ENCODE measurements around the gene CD5L. TPM values are rescaled to one million over a fixed set of nuclear protein-coding genes. Genes with fewer than 3 reads are reported as not detected.

The CD5L gene
- total and polyA plus RNA-seq, 4 donors, result 7.9 to 124 (median 35.4) TPM

GRCh38 chr1:157784801-157785200 lies 56.8 kb downstream of the CD5L start:
- WGBS, result 68% methylated on average over 3 of the region's 3 CpGs
- DNase-seq (ENCODE audit: low spot score), result no peak
- Histone ChIP-seq H3K9me3 (ENCODE audit: control insufficient read depth in 4 of 4, low read length in 3 of 4) (no peaks in the 10 kb centered on the region), H3K27ac (ENCODE audit: low read depth in 1 of 2, low read length in 2 of 2) (no peak overlapping the region), H3K36me3 (ENCODE audit: control insufficient read depth in 4 of 4, insufficient read depth in 3 of 4, low read depth in 1 of 4, low read length in 3 of 4) (no peaks in the 10 kb centered on the region), H3K4me1 (ENCODE audit: control insufficient read depth in 4 of 4, insufficient read depth in 4 of 4, low read length in 3 of 4) (no peaks in the 10 kb centered on the region), H3K4me3 (ENCODE audit: low read depth in 1 of 3, low read length in 3 of 3) (no peak overlapping the region), H3K27me3 (ENCODE audit: control insufficient read depth in 4 of 4, insufficient read depth in 4 of 4, low read length in 3 of 4) (no peaks in the 10 kb centered on the region), H3K9ac (ENCODE audit: low read depth in 1 of 2, low read length in 2 of 2) (no peak overlapping the region)
- no peak for TF ChIP-seq GABPA (IDR thresholded peaks at IDR 0.05 in 1 of 2, conservative IDR thresholded peaks at IDR 0.05 in 1 of 2)
- no peak for TF ChIP-seq EGR1 (IDR thresholded peaks at IDR 0.05; ENCODE audit: low read depth in 2 of 2)
- TF ChIP-seq HNF4G (IDR thresholded peaks at IDR 0.05), result no peak
- TF ChIP-seq ZBTB33 (IDR thresholded peaks at IDR 0.05), result no peak
- TF ChIP-seq TAF1 (conservative IDR thresholded peaks at IDR 0.05), result no peak
- TF ChIP-seq YY1 (IDR thresholded peaks at IDR 0.05), result no peak
- TF ChIP-seq FOXA1 (IDR thresholded peaks at IDR 0.05), result no peak
- no peak for TF ChIP-seq RXRA (IDR thresholded peaks at IDR 0.05)
- no peak for TF ChIP-seq JUND (IDR thresholded peaks at IDR 0.05)
- TF ChIP-seq, protein P1, sequence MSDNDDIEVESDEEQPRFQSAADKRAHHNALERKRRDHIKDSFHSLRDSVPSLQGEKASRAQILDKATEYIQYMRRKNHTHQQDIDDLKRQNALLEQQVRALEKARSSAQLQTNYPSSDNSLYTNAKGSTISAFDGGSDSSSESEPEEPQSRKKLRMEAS (IDR thresholded peaks at IDR 0.05), result no peak
- TF ChIP-seq, protein P2, sequence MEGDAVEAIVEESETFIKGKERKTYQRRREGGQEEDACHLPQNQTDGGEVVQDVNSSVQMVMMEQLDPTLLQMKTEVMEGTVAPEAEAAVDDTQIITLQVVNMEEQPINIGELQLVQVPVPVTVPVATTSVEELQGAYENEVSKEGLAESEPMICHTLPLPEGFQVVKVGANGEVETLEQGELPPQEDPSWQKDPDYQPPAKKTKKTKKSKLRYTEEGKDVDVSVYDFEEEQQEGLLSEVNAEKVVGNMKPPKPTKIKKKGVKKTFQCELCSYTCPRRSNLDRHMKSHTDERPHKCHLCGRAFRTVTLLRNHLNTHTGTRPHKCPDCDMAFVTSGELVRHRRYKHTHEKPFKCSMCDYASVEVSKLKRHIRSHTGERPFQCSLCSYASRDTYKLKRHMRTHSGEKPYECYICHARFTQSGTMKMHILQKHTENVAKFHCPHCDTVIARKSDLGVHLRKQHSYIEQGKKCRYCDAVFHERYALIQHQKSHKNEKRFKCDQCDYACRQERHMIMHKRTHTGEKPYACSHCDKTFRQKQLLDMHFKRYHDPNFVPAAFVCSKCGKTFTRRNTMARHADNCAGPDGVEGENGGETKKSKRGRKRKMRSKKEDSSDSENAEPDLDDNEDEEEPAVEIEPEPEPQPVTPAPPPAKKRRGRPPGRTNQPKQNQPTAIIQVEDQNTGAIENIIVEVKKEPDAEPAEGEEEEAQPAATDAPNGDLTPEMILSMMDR (IDR thresholded peaks at IDR 0.05; ENCODE audit: low read depth, low read length, missing input control), result no peak
- TF ChIP-seq, protein P3, sequence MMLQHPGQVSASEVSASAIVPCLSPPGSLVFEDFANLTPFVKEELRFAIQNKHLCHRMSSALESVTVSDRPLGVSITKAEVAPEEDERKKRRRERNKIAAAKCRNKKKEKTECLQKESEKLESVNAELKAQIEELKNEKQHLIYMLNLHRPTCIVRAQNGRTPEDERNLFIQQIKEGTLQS (IDR thresholded peaks at IDR 0.05), result no peak
- no peak for TF ChIP-seq FOXA2 (IDR thresholded peaks at IDR 0.05)
- TF ChIP-seq NR2F2 (IDR thresholded peaks at IDR 0.05), result no peak
- TF ChIP-seq HNF4A (conservative IDR thresholded peaks at IDR 0.05), result no peak
- TF ChIP-seq SP1 (IDR thresholded peaks at IDR 0.05), result no peak
- no peak for TF ChIP-seq RAD21 (IDR thresholded peaks at IDR 0.05)
- TF ChIP-seq, protein P4, sequence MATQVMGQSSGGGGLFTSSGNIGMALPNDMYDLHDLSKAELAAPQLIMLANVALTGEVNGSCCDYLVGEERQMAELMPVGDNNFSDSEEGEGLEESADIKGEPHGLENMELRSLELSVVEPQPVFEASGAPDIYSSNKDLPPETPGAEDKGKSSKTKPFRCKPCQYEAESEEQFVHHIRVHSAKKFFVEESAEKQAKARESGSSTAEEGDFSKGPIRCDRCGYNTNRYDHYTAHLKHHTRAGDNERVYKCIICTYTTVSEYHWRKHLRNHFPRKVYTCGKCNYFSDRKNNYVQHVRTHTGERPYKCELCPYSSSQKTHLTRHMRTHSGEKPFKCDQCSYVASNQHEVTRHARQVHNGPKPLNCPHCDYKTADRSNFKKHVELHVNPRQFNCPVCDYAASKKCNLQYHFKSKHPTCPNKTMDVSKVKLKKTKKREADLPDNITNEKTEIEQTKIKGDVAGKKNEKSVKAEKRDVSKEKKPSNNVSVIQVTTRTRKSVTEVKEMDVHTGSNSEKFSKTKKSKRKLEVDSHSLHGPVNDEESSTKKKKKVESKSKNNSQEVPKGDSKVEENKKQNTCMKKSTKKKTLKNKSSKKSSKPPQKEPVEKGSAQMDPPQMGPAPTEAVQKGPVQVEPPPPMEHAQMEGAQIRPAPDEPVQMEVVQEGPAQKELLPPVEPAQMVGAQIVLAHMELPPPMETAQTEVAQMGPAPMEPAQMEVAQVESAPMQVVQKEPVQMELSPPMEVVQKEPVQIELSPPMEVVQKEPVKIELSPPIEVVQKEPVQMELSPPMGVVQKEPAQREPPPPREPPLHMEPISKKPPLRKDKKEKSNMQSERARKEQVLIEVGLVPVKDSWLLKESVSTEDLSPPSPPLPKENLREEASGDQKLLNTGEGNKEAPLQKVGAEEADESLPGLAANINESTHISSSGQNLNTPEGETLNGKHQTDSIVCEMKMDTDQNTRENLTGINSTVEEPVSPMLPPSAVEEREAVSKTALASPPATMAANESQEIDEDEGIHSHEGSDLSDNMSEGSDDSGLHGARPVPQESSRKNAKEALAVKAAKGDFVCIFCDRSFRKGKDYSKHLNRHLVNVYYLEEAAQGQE (IDR thresholded peaks at IDR 0.05), result no peak
